ENCODE measurements around the gene RFX5. TPM values are rescaled to one million over a fixed set of nuclear protein-coding genes. Genes with fewer than 3 reads are reported as not detected.
A peak's percentile ranks its signal among the peaks of the same experiment; 100 is the strongest.

RFX5 gene
- total and polyA plus RNA-seq, 2 of the 13 experiments (the other 11 are each of a cell fraction or from before 2014, with no cell fraction given), result 17.9 to 36.2 TPM

GRCh38 chr1:151315565-151316235, 31.4 kb downstream of the RFX5 start:
- DNase-seq (ENCODE audit: low spot score) (no peak), FAIRE-seq (no peak), ATAC-seq (no peak)
- intact Hi-C loops (cut with micrococcal nuclease; ENCODE audit: unreplicated experiment), result no loop called here
- Histone ChIP-seq H3K4me1 (ENCODE audit: insufficient read depth, low read length) (peaks cover 17% of the 10 kb centered on the region), H3K9me3 (ENCODE audit: low read length) (no peaks in the 10 kb centered on the region), H4K20me1 (ENCODE audit: insufficient read depth, low read length) (no peaks in the 10 kb centered on the region), H2AFZ (ENCODE audit: low read length) (no peak overlapping the region), H3K9ac (ENCODE audit: insufficient read depth, low read depth, low read length) (no peak overlapping the region), H3K4me3 (replicated peaks in 1 of 3; ENCODE audit: insufficient read depth in 1 of 3, low read depth in 2 of 3, low read length in 3 of 3) (no peak overlapping the region), H3K27ac (ENCODE audit: extremely low read length, insufficient read depth, low read length) (no peak overlapping the region), H3K4me2 (ENCODE audit: low read depth, low read length) (no peak overlapping the region), H3K36me3 (replicated peaks in 1 of 2; ENCODE audit: control insufficient read depth in 1 of 2, insufficient read depth in 2 of 2, low read length in 2 of 2) (peaks cover 7 to 50% of the 10 kb centered on the region in 2 experiments), H3K27me3 (ENCODE audit: control insufficient read depth in 1 of 2, insufficient read depth in 2 of 2, low read length in 2 of 2) (no peaks in the 10 kb centered on the region), H3K79me2 (ENCODE audit: insufficient read depth, low read length) (no peaks in the 10 kb centered on the region)
- POLR2A ChIA-PET, result no interaction called here
- CTCF ChIA-PET (ENCODE audit: low intra/inter-chr PET ratio, low total read pairs), result no interaction called here
- TSS peak; percentile 38 for BruUV-seq (replicated peaks)
- WGBS (ENCODE audit: low lambda C conversion rate), result 95% methylated on average over 17 of the region's 17 CpGs
- in situ Hi-C loops (cut with HindIII; ENCODE audit: extremely low pct_ligation_motif_present, low pct_unique_long_range_greater_than_20kb), result no loop called here
- TF ChIP-seq ZNF724P (CRISPR knock-in tag; IDR thresholded peaks at IDR 0.05; ENCODE audit: borderline replicate concordance) (no peak), ZNF318 (CRISPR knock-in tag; IDR thresholded peaks at IDR 0.05) (no peak), E2F2 (CRISPR knock-in tag; IDR thresholded peaks at IDR 0.05; ENCODE audit: borderline replicate concordance) (no peak), GRHL1 (CRISPR knock-in tag; conservative IDR thresholded peaks at IDR 0.05) (no peak), MAFG (CRISPR knock-in tag; IDR thresholded peaks at IDR 0.05) (no peak), ZBTB38 (CRISPR knock-in tag; IDR thresholded peaks at IDR 0.05) (no peak), FOXP4 (CRISPR knock-in tag; IDR thresholded peaks at IDR 0.05) (no peak), ZNF343 (CRISPR knock-in tag; IDR thresholded peaks at IDR 0.05) (no peak), MEIS2 (CRISPR knock-in tag; IDR thresholded peaks at IDR 0.05) (no peak)

Data from HepG2 (cell line).